ENCODE data around the gene CPNE9. TPM values are rescaled to one million over a fixed set of nuclear protein-coding genes. Genes with fewer than 3 reads are reported as not detected.

The CPNE9 gene
- total and polyA plus RNA-seq, 2 of the 13 experiments (the other 11 are each of a cell fraction or from before 2014, with no cell fraction given) = 0.20 TPM; not detected in 1

DNA sequence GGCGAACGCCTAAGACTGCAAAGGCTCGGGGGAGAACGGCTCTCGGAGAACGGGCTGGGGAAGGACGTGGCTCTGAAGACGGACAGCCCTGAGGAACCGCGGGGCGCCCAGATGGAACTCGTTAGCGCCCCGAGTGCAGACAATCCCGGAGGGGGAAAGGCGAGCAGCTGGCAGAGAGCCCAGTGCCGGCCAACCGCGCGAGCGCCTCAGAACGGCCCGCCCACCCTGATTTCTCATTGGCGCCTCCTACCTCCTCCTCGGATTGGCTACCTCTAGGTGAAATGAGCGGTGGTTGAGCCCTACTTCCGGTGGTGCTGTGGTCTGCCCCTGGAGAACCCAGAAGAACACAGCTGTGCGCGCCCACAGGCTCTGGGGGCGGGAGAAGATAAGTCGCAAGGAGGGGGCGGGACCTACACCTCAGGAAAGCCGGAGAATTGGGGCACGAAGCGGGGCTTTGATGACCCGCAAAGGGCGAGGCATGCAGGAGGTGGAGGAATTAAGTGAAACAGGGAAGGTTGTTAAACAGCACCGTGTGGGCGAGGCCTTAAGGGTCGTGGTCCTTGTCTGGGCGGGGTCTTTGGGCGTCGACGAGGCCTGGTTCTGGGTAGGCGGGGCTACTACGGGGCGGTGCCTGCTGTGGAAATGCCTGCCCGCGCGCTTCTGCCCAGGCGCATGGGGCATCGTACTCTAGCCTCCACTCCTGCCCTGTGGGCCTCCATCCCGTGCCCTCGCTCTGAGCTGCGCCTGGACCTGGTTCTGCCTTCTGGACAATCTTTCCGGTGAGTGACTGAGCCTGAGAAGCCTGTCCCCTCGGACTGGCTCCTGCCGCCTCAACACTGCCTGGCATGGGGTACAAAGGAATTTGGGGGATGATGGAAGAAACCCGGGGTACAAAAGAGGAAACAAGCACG lies 46.3 kb downstream of the CPNE9 start, which contains the start of gene OGG1 (continued):
- TF ChIP-seq, protein P1, sequence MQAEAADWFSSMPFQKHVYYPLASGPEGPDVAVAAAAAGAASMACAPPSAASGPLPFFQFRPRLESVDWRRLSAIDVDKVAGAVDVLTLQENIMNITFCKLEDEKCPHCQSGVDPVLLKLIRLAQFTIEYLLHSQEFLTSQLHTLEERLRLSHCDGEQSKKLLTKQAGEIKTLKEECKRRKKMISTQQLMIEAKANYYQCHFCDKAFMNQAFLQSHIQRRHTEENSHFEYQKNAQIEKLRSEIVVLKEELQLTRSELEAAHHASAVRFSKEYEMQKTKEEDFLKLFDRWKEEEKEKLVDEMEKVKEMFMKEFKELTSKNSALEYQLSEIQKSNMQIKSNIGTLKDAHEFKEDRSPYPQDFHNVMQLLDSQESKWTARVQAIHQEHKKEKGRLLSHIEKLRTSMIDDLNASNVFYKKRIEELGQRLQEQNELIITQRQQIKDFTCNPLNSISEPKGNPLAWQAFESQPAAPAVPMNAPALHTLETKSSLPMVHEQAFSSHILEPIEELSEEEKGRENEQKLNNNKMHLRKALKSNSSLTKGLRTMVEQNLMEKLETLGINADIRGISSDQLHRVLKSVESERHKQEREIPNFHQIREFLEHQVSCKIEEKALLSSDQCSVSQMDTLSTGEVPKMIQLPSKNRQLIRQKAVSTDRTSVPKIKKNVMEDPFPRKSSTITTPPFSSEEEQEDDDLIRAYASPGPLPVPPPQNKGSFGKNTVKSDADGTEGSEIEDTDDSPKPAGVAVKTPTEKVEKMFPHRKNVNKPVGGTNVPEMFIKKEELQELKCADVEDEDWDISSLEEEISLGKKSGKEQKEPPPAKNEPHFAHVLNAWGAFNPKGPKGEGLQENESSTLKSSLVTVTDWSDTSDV (CRISPR knock-in tag; IDR thresholded peaks at IDR 0.05) = 0 out of 2 replicates have a peak, but pooled peaks have one; percentile 34
- TF ChIP-seq TEAD3 (CRISPR knock-in tag; optimal IDR thresholded peaks at IDR 0.05; ENCODE audit: borderline replicate concordance) (peak; percentile 34), ZNF780A (CRISPR knock-in tag; IDR thresholded peaks at IDR 0.05) (no peak), SRY (CRISPR knock-in tag; IDR thresholded peaks at IDR 0.05) (no peak), TCF12 (IDR thresholded peaks at IDR 0.05) (no peak), TCF12 (CRISPR knock-in tag; IDR thresholded peaks at IDR 0.05) (no peak), ZNF564 (CRISPR knock-in tag; IDR thresholded peaks at IDR 0.05) (no peak), ZNF660 (CRISPR knock-in tag; IDR thresholded peaks at IDR 0.05; ENCODE audit: borderline replicate concordance, low read depth) (no peak), SSRP1 (CRISPR knock-in tag; IDR thresholded peaks at IDR 0.05) (no peak), MIXL1 (CRISPR knock-in tag; IDR thresholded peaks at IDR 0.05) (no peak), ATM (IDR thresholded peaks at IDR 0.05; ENCODE audit: borderline replicate concordance) (no peak), ZNF567 (CRISPR knock-in tag; IDR thresholded peaks at IDR 0.05; ENCODE audit: borderline replicate concordance) (0 out of 2 replicates have a peak, but pooled peaks have one; percentile 67), KLF15 (CRISPR knock-in tag; IDR thresholded peaks at IDR 0.05; ENCODE audit: borderline replicate concordance) (no peak), ISX (CRISPR knock-in tag; conservative IDR thresholded peaks at IDR 0.05) (no peak), POLR2AphosphoS2 (IDR thresholded peaks at IDR 0.05; ENCODE audit: low read depth, low read length) (no peak), ADNP (CRISPR knock-in tag; IDR thresholded peaks at IDR 0.05) (no peak), MAFF (IDR thresholded peaks at IDR 0.05; ENCODE audit: low read depth, low read length) (no peak), JUN (CRISPR knock-in tag; IDR thresholded peaks at IDR 0.05) (no peak), ZC3H13 (CRISPR knock-in tag; IDR thresholded peaks at IDR 0.05) (no peak), ZNF605 (CRISPR knock-in tag; IDR thresholded peaks at IDR 0.05) (peak; percentile 49; the same call in 1 of the 2 replicates)
- TF ChIP-seq, protein P2, sequence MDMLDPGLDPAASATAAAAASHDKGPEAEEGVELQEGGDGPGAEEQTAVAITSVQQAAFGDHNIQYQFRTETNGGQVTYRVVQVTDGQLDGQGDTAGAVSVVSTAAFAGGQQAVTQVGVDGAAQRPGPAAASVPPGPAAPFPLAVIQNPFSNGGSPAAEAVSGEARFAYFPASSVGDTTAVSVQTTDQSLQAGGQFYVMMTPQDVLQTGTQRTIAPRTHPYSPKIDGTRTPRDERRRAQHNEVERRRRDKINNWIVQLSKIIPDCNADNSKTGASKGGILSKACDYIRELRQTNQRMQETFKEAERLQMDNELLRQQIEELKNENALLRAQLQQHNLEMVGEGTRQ (IDR thresholded peaks at IDR 0.05; ENCODE audit: low read depth, low read length) = no peak
- TF ChIP-seq, protein P2 (CRISPR knock-in tag; IDR thresholded peaks at IDR 0.05; ENCODE audit: borderline replicate concordance) = no peak
- TF ChIP-seq, protein P3, sequence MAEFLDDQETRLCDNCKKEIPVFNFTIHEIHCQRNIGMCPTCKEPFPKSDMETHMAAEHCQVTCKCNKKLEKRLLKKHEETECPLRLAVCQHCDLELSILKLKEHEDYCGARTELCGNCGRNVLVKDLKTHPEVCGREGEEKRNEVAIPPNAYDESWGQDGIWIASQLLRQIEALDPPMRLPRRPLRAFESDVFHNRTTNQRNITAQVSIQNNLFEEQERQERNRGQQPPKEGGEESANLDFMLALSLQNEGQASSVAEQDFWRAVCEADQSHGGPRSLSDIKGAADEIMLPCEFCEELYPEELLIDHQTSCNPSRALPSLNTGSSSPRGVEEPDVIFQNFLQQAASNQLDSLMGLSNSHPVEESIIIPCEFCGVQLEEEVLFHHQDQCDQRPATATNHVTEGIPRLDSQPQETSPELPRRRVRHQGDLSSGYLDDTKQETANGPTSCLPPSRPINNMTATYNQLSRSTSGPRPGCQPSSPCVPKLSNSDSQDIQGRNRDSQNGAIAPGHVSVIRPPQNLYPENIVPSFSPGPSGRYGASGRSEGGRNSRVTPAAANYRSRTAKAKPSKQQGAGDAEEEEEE (CRISPR knock-in tag; IDR thresholded peaks at IDR 0.05; ENCODE audit: borderline replicate concordance) = no peak

Data from HepG2 (cell line).